SK-N-SH (cell line): Measurements from ENCODE around the gene P2RY12.

Experiments
- TAF1 ChIP-seq: IDR thresholded peaks from 2 replicates; pipeline ENCODE4 v1.6.1; 2012; ENCODE audit warnings: low read depth, mild to moderate bottlenecking, low read length, moderate library complexity, borderline replicate concordance
- TF ChIP-seq, protein P1 (sequence below): fragments of 200-600 bp; sonication (generic); IDR thresholded peaks from 2 replicates; pipeline ENCODE4 v1.6.1; 2017; ENCODE audit warnings: antibody characterized with exemption, mild to moderate bottlenecking, moderate library complexity

DNA sequence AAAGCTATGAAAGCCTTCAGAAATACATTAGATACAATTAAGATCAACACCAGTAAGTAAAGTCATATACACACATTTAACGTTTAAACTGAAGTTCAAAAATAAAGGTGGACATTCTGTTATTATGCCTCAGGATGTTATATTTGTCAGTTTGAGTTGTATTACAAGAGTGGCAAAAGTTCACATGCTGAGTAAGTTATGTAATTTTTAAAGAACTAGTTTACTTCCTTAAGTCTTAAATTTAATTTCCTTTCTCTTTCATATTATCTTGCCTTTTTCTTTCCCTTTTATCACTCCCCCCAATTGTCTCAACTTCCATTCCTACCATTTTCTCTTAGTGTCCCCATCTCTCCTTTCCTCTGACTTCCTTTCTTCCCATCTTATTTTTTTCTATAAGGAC, 63.0 kb downstream of the P2RY12 start:
- TF ChIP-seq, protein P1, sequence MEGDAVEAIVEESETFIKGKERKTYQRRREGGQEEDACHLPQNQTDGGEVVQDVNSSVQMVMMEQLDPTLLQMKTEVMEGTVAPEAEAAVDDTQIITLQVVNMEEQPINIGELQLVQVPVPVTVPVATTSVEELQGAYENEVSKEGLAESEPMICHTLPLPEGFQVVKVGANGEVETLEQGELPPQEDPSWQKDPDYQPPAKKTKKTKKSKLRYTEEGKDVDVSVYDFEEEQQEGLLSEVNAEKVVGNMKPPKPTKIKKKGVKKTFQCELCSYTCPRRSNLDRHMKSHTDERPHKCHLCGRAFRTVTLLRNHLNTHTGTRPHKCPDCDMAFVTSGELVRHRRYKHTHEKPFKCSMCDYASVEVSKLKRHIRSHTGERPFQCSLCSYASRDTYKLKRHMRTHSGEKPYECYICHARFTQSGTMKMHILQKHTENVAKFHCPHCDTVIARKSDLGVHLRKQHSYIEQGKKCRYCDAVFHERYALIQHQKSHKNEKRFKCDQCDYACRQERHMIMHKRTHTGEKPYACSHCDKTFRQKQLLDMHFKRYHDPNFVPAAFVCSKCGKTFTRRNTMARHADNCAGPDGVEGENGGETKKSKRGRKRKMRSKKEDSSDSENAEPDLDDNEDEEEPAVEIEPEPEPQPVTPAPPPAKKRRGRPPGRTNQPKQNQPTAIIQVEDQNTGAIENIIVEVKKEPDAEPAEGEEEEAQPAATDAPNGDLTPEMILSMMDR: no peak
- no peak for TF ChIP-seq TAF1
